Epidermal melanocyte (primary cell): ENCODE results near the gene DMD.
A peak's percentile ranks its signal among the peaks of the same experiment; 100 is the strongest.
"Not testable (repeated sequence)": the region's sequence is repeated elsewhere in the genome, so short reads cannot be mapped to it uniquely, and the experiment has no call there.

Experiments
- DNase-seq: peaks from one replicate; pipeline ENCODE4 v3.0.0; 2011; ENCODE audit warnings: low spot score; ENCODE audit not compliant: insufficient read length

The DMD gene

GRCh38 chrX:32084757-32085156, 1126.6 kb downstream of the DMD start:
- peak; percentile 19 for DNase-seq

GRCh38 chrX:32048285-32048684, 1163.1 kb downstream of the DMD start:
- DNase-seq = no peak

GRCh38 chrX:32045149-32045548, 1166.2 kb downstream of the DMD start:
- no peak for DNase-seq

GRCh38 chrX:32041181-32041580, 1170.2 kb downstream of the DMD start:
- DNase-seq = no peak

- DNase-seq = no peak
These were observed 1184.6 kb downstream of the DMD start for GRCh38 chrX:32026772-32027171.

- no peak for DNase-seq
These were observed 1187.3 kb downstream of the DMD start for GRCh38 chrX:32024072-32024471.

GRCh38 chrX:32016195-32016594, 1195.2 kb downstream of the DMD start:
- no peak for DNase-seq

GRCh38 chrX:32010948-32011347, 1200.4 kb downstream of the DMD start:
- DNase-seq = no peak

- no peak for DNase-seq
These were observed 1201.1 kb downstream of the DMD start for GRCh38 chrX:32010212-32010611.

- DNase-seq = no peak
These were observed 1217.7 kb downstream of the DMD start for GRCh38 chrX:31993637-31994036.

- DNase-seq = no peak
These were observed 1222.4 kb downstream of the DMD start for GRCh38 chrX:31988975-31989374.

GRCh38 chrX:31981546-31982062, 1229.7 kb downstream of the DMD start:
- no peak for DNase-seq

- no peak for DNase-seq
These were observed 1241.6 kb downstream of the DMD start for GRCh38 chrX:31969714-31970113.

- no peak for DNase-seq
These were observed 1249.1 kb downstream of the DMD start for GRCh38 chrX:31962256-31962655.

- no peak for DNase-seq
These were observed 1276.4 kb downstream of the DMD start for GRCh38 chrX:31934842-31935370.

GRCh38 chrX:31934015-31934414, 1277.3 kb downstream of the DMD start:
- no peak for DNase-seq

GRCh38 chrX:31932769-31933168, 1278.6 kb downstream of the DMD start:
- no peak for DNase-seq

- DNase-seq = not testable (repeated sequence)
These were observed 1279.0 kb downstream of the DMD start for GRCh38 chrX:31932320-31932719.

- DNase-seq = no peak
These were observed 1280.1 kb downstream of the DMD start for GRCh38 chrX:31931225-31931624.

- no peak for DNase-seq
These were observed 1282.0 kb downstream of the DMD start for GRCh38 chrX:31929366-31929765.

- DNase-seq = no peak
These were observed 1290.1 kb downstream of the DMD start for GRCh38 chrX:31921236-31921635.

GRCh38 chrX:31909850-31910572, 1301.3 kb downstream of the DMD start:
- no peak for DNase-seq

- no peak for DNase-seq
These were observed 1317.2 kb downstream of the DMD start for GRCh38 chrX:31894152-31894551.
